K562 (cell line): ENCODE measurements around the gene SPDYA. TPM values are rescaled to one million over a fixed set of nuclear protein-coding genes. Genes with fewer than 3 reads are reported as not detected.

Experiments used
- CSDE1 ChIP-seq, 2 experiments: fragments of 450-650 bp; IDR thresholded peaks; 2 replicates each; pipeline ENCODE4 v1.6.1; 2016; ENCODE audit warnings: mild to moderate bottlenecking in 1 of 2
- CTBP1 ChIP-seq: fragments of 450-650 bp; IDR thresholded peaks from 2 replicates; pipeline ENCODE4 v1.6.1; 2016; ENCODE audit warnings: borderline replicate concordance
- CTCF ChIP-seq, 3 experiments: IDR thresholded peaks in 2 of 3; conservative IDR thresholded peaks in 1 of 3; 2 replicates each; pipeline ENCODE4 v1.5.1; 2011 to 2012; ENCODE audit warnings: low read length in 3 of 3, mild to moderate bottlenecking in 3 of 3, control low read depth in 2 of 3, improper control_type of control experiment in 1 of 3, inconsistent platforms in 1 of 3, low read depth in 1 of 3, mixed read lengths in 1 of 3, moderate library complexity in 1 of 3; ENCODE audit not compliant: insufficient read depth in 2 of 3
- E2F5 ChIP-seq: sonication (generic); formaldehyde crosslinking; IDR thresholded peaks from 2 replicates; pipeline ENCODE4 v1.8.0; 2022; ENCODE audit warnings: mild to moderate bottlenecking, missing genetic modification reagents
- HNRNPK ChIP-seq: fragments of 200-400 bp; formaldehyde crosslinking; IDR thresholded peaks from one replicate; pipeline ENCODE4 v1.6.1; 2018; ENCODE audit warnings: mild to moderate bottlenecking, low read depth, low read length; ENCODE audit not compliant: poor library complexity, severe bottlenecking
- MAFK ChIP-seq: IDR thresholded peaks from 2 replicates; pipeline ENCODE4 v1.6.1; 2011; ENCODE audit warnings: low read length, improper control_type of control experiment
- MTA3 ChIP-seq: fragments of 450-650 bp; formaldehyde crosslinking; IDR thresholded peaks from 2 replicates; pipeline ENCODE4 v1.6.1; 2017; ENCODE audit warnings: mild to moderate bottlenecking, borderline replicate concordance
- NCOR1 ChIP-seq: fragments of 450-650 bp; IDR thresholded peaks from 2 replicates; pipeline ENCODE4 v1.6.1; 2016; ENCODE audit warnings: mild to moderate bottlenecking, moderate library complexity
- POU5F1 ChIP-seq: fragments of 150-350 bp; IDR thresholded peaks from 2 replicates; pipeline ENCODE4 v1.6.1; 2014; ENCODE audit warnings: borderline replicate concordance, low read length, low read depth, mild to moderate bottlenecking; ENCODE audit not compliant: partially characterized antibody
- PRPF4 ChIP-seq: fragments of 200-400 bp; formaldehyde crosslinking; IDR thresholded peaks from one replicate; pipeline ENCODE4 v1.6.1; 2017; ENCODE audit warnings: low read length, low read depth, mild to moderate bottlenecking; ENCODE audit not compliant: insufficient read depth, poor library complexity, severe bottlenecking
- ZNF263 ChIP-seq: sonication (generic); formaldehyde crosslinking; IDR thresholded peaks from 2 replicates; pipeline ENCODE4 v1.8.0; 2022; ENCODE audit warnings: mild to moderate bottlenecking, missing genetic modification reagents, borderline replicate concordance
- ZNF707 ChIP-seq: fragments of 250-450 bp; sonication (Bioruptor Pico); conservative IDR thresholded peaks from 2 replicates; pipeline ENCODE4 v1.8.0; 2022; ENCODE audit warnings: inconsistent platforms, mild to moderate bottlenecking, moderate library complexity
- ZNF766 ChIP-seq: fragments of 200-800 bp; sonication (Bioruptor generic); conservative IDR thresholded peaks from 2 replicates; pipeline ENCODE4 v1.6.1; 2016; ENCODE audit warnings: missing genetic modification characterization, missing compliant biosample characterization
- polyA plus RNA-seq, 8 experiments: library from polyadenylated mRNA; depleted of rRNA in 4 of 8; stranded (reverse) in 5 of 8; unstranded in 3 of 8; fragments of >200 nt; fragmentation: Nextera tagmentation in 2 of 8; fragmentation: Illumina TruSeq in 1 of 8; extraction: Ambion mirVana in 2 of 8; extraction: Trizol in 1 of 8; gene quantifications; 2 replicates each; pipeline versions ENCODE4 v1.2.1 to v1.2.3, GENCODE V29; 2011 to 2014; ENCODE audit warnings: inconsistent platforms in 1 of 8, missing spikeins in 1 of 8
- total RNA-seq, 7 experiments: library from RNA; depleted of rRNA in 6 of 7; stranded (reverse); fragments of >200 nt in 6 of 7; fragmentation: Illumina TruSeq in 2 of 7; extraction: Trizol in 2 of 7; gene quantifications; 2 replicates each; pipeline versions ENCODE4 v1.2.1 to v1.2.3, GENCODE V29; 2011 to 2021; ENCODE audit warnings: low replicate concordance in 1 of 7
- TF ChIP-seq, protein P1 (sequence below): IDR thresholded peaks from 3 replicates; pipeline ENCODE4 v1.6.1; 2011; ENCODE audit warnings: borderline replicate concordance, mild to moderate bottlenecking; ENCODE audit not compliant: insufficient read length, insufficient read depth
- TF ChIP-seq, protein P2 (sequence below): IDR thresholded peaks from 2 replicates; pipeline ENCODE4 v1.6.1; 2014; ENCODE audit warnings: antibody characterized with exemption
- TF ChIP-seq, protein P3 (sequence below): fragments of 250-450 bp; sonication (Bioruptor Pico); IDR thresholded peaks from 2 replicates; pipeline ENCODE4 v1.9.0; 2021; ENCODE audit warnings: mild to moderate bottlenecking, inconsistent platforms
- TF ChIP-seq, protein P4 (sequence below): fragments of 450-650 bp; IDR thresholded peaks from 2 replicates; pipeline ENCODE4 v1.6.1; 2018; ENCODE audit warnings: mild to moderate bottlenecking, low read depth; ENCODE audit not compliant: partially characterized antibody

SPDYA gene
- total and polyA plus RNA-seq, 9 of the 15 experiments (the other 6 are each of a cell fraction or from before 2014, with no cell fraction given): 0.05 to 1.6 (median 0.30) TPM; not detected in 1

GRCh38 chr2:28894470-28895188, 84.0 kb downstream of the SPDYA start, which contains the start of gene WDR43 (continued):
- TF ChIP-seq CTCF (IDR thresholded peaks at IDR 0.05 in 2 of 3, conservative IDR thresholded peaks at IDR 0.05 in 1 of 3; ENCODE audit: insufficient read depth in 2 of 3, low read depth in 1 of 3, low read length in 3 of 3): no peak
- TF ChIP-seq, protein P1, sequence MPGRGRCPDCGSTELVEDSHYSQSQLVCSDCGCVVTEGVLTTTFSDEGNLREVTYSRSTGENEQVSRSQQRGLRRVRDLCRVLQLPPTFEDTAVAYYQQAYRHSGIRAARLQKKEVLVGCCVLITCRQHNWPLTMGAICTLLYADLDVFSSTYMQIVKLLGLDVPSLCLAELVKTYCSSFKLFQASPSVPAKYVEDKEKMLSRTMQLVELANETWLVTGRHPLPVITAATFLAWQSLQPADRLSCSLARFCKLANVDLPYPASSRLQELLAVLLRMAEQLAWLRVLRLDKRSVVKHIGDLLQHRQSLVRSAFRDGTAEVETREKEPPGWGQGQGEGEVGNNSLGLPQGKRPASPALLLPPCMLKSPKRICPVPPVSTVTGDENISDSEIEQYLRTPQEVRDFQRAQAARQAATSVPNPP: no peak
- no peak for TF ChIP-seq CSDE1 (IDR thresholded peaks at IDR 0.05)
- TF ChIP-seq, protein P2, sequence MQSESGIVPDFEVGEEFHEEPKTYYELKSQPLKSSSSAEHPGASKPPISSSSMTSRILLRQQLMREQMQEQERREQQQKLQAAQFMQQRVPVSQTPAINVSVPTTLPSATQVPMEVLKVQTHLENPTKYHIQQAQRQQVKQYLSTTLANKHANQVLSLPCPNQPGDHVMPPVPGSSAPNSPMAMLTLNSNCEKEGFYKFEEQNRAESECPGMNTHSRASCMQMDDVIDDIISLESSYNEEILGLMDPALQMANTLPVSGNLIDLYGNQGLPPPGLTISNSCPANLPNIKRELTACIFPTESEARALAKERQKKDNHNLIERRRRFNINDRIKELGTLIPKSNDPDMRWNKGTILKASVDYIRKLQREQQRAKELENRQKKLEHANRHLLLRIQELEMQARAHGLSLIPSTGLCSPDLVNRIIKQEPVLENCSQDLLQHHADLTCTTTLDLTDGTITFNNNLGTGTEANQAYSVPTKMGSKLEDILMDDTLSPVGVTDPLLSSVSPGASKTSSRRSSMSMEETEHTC: no peak
- peak; percentile 99 for TF ChIP-seq MTA3
- TF ChIP-seq PRPF4: no peak
- 0 out of 2 replicates have a peak, but pooled peaks have one; percentile 16 for TF ChIP-seq NCOR1
- no peak for TF ChIP-seq HNRNPK
- no peak for TF ChIP-seq ZNF707 (CRISPR knock-in tag)
- TF ChIP-seq, protein P3, sequence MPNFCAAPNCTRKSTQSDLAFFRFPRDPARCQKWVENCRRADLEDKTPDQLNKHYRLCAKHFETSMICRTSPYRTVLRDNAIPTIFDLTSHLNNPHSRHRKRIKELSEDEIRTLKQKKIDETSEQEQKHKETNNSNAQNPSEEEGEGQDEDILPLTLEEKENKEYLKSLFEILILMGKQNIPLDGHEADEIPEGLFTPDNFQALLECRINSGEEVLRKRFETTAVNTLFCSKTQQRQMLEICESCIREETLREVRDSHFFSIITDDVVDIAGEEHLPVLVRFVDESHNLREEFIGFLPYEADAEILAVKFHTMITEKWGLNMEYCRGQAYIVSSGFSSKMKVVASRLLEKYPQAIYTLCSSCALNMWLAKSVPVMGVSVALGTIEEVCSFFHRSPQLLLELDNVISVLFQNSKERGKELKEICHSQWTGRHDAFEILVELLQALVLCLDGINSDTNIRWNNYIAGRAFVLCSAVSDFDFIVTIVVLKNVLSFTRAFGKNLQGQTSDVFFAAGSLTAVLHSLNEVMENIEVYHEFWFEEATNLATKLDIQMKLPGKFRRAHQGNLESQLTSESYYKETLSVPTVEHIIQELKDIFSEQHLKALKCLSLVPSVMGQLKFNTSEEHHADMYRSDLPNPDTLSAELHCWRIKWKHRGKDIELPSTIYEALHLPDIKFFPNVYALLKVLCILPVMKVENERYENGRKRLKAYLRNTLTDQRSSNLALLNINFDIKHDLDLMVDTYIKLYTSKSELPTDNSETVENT (CRISPR knock-in tag): peak; percentile 85
- TF ChIP-seq, protein P4, sequence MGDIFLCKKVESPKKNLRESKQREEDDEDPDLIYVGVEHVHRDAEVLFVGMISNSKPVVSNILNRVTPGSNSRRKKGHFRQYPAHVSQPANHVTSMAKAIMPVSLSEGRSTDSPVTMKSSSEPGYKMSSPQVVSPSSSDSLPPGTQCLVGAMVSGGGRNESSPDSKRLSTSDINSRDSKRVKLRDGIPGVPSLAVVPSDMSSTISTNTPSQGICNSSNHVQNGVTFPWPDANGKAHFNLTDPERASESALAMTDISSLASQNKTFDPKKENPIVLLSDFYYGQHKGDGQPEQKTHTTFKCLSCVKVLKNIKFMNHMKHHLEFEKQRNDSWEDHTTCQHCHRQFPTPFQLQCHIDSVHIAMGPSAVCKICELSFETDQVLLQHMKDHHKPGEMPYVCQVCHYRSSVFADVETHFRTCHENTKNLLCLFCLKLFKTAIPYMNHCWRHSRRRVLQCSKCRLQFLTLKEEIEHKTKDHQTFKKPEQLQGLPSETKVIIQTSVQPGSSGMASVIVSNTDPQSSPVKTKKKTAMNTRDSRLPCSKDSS: no peak
- TF ChIP-seq MAFK: no peak
- TF ChIP-seq ZNF263 (CRISPR knock-in tag): no peak; the same call in 1 of the 2 replicates
- TF ChIP-seq CTBP1: no peak; the same call in 1 of the 2 replicates
- TF ChIP-seq E2F5 (CRISPR knock-in tag): 0 out of 2 replicates have a peak, but pooled peaks have one; percentile 65
- no peak for TF ChIP-seq ZNF766 (CRISPR knock-in tag)
- TF ChIP-seq POU5F1: peak; percentile 88
